NT2/D1 (cell line): Measurements from ENCODE around the gene DDOST.

Experiments
- SUZ12 ChIP-seq: IDR thresholded peaks from 2 replicates; pipeline ENCODE4 v1.6.1; 2011; ENCODE audit not compliant: insufficient read length, insufficient read depth; ENCODE audit errors: extremely low read depth
- YY1 ChIP-seq: IDR thresholded peaks from 2 replicates; pipeline ENCODE4 v1.6.1; 2011; ENCODE audit not compliant: insufficient read length, insufficient read depth

GRCh38 chr1:20632386-20632785 is 28.8 kb downstream of the DDOST start:
- no peak for TF ChIP-seq SUZ12
- no peak for TF ChIP-seq YY1
